Fibroblast of lung (primary cell): ENCODE data around the gene GDF2. TPM values are rescaled to one million over a fixed set of nuclear protein-coding genes. Genes with fewer than 3 reads are reported as not detected.

Source experiments
- DNase-seq, 2 donors: peaks; one replicate each; pipeline versions ENCODE4 v3.0.0 to v3.0.0-alpha.2; 2010; ENCODE audit warnings: low read depth in 2 of 2
- H2AFZ ChIP-seq: 2 replicates; pipeline ENCODE4 v1.5.1; 2012; ENCODE audit warnings: low read length, control low read depth, inconsistent platforms
- H3K27ac ChIP-seq: 2 replicates; pipeline ENCODE4 v1.5.1; 2011; ENCODE audit warnings: low read length, control low read depth; ENCODE audit not compliant: insufficient read depth
- H3K27me3 ChIP-seq: 2 replicates; pipeline ENCODE4 v1.5.1; 2011; ENCODE audit warnings: mild to moderate bottlenecking, low read length; ENCODE audit not compliant: control insufficient read depth, insufficient read depth
- H3K36me3 ChIP-seq: 2 replicates; pipeline ENCODE4 v1.5.1; 2011; ENCODE audit warnings: low read length; ENCODE audit not compliant: control insufficient read depth, insufficient read depth
- H3K4me1 ChIP-seq: 2 replicates; pipeline ENCODE4 v1.5.1; 2011; ENCODE audit warnings: low read length; ENCODE audit not compliant: control insufficient read depth, insufficient read depth; ENCODE audit errors: extremely low read depth
- H3K4me2 ChIP-seq: 2 replicates; pipeline ENCODE4 v1.5.1; 2011; ENCODE audit warnings: low read length, control low read depth; ENCODE audit not compliant: insufficient read depth; ENCODE audit errors: extremely low read depth
- H3K4me3 ChIP-seq, 4 experiments: fragments of 200-600 bp in 1 of 4; sonication (generic) in 1 of 4; replicated peaks in 1 of 4; 2 replicates each; pipeline ENCODE4 v1.5.1; 2011 to 2016; ENCODE audit warnings: low read length in 4 of 4, low read depth in 3 of 4, mild to moderate bottlenecking in 3 of 4, control low read depth in 2 of 4, inconsistent platforms in 1 of 4, mixed read lengths in 1 of 4; ENCODE audit not compliant: insufficient read depth in 1 of 4; ENCODE audit errors: control extremely low read depth in 1 of 4
- H3K79me2 ChIP-seq: 2 replicates; pipeline ENCODE4 v1.5.1; 2012; ENCODE audit warnings: mild to moderate bottlenecking, low read length, inconsistent platforms; ENCODE audit not compliant: control insufficient read depth, insufficient read depth
- H3K9ac ChIP-seq: 2 replicates; pipeline ENCODE4 v1.5.1; 2011; ENCODE audit warnings: mild to moderate bottlenecking, low read length, control low read depth; ENCODE audit not compliant: insufficient read depth
- H3K9me3 ChIP-seq: 2 replicates; pipeline ENCODE4 v1.5.1; 2012; ENCODE audit warnings: low read depth, low read length; ENCODE audit not compliant: control insufficient read depth, insufficient read depth
- H4K20me1 ChIP-seq: 2 replicates; pipeline ENCODE4 v1.5.1; 2011; ENCODE audit warnings: low read length; ENCODE audit not compliant: control insufficient read depth, insufficient read depth; ENCODE audit errors: extremely low read depth
- CTCF ChIP-seq, 2 donors: IDR thresholded peaks in 1 of 2; conservative IDR thresholded peaks in 1 of 2; 1 replicate in 1 of 2; 2 replicates in 1 of 2; pipeline ENCODE4 v1.5.1; 2011 to 2012; ENCODE audit warnings: low read length in 2 of 2, control low read depth in 1 of 2, inconsistent platforms in 1 of 2, low read depth in 1 of 2, mild to moderate bottlenecking in 1 of 2
- EZH2 ChIP-seq: IDR thresholded peaks from 2 replicates; pipeline ENCODE4 v1.5.1; 2012; ENCODE audit warnings: low read length, control low read depth, mild to moderate bottlenecking; ENCODE audit errors: missing control alignments
- polyA plus RNA-seq, 2 donors: library from polyadenylated mRNA; depleted of rRNA in 1 of 2; stranded (reverse) in 1 of 2; unstranded in 1 of 2; fragments of >200 nt; gene quantifications; 2 replicates each; pipeline ENCODE4 v1.2.1, GENCODE V29; 2011 to 2012; ENCODE audit warnings: missing spikeins in 1 of 2
- total RNA-seq: library from RNA; depleted of rRNA; stranded (reverse); fragments of >200 nt; gene quantifications from 2 replicates; pipeline ENCODE4 v1.2.1, GENCODE V29; 2014

GDF2 gene
- total and polyA plus RNA-seq, 2 donors (not counting 1 experiment from before 2014, with no cell fraction given), result not detected

DNA sequence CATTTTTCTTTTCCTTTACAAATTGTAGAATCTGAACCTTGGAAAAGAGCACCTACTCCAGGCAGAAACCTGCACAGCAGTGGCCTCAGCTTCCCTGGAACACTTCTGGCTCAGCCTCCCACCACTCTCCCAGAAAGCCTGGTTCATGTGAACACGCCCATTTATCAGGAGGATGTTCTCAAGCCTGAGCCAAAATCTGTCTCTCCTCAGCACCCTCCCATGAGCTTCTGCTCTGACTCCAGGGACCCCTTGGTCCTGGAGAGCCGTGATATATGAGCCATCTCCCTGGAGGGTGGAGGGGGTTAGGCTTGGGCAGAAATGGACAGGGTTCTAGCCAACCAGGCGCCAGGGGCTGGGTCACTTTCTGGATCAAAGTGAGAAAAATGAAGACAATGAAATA lies 10.1 kb downstream of the GDF2 start:
- no peak overlapping the region for H3K27ac ChIP-seq
- H3K4me2 ChIP-seq, result no peak overlapping the region
- H3K36me3 ChIP-seq, result no peaks in the 10 kb centered on the region
- H3K9me3 ChIP-seq, result no peaks in the 10 kb centered on the region
- no peak for DNase-seq
- no peaks in the 10 kb centered on the region for H3K79me2 ChIP-seq
- peaks cover 3% of the 10 kb centered on the region for H3K27me3 ChIP-seq
- H3K9ac ChIP-seq, result no peak overlapping the region
- no peak overlapping the region for H2AFZ ChIP-seq
- H3K4me3 ChIP-seq, result no peak overlapping the region
- TF ChIP-seq CTCF (conservative IDR thresholded peaks at IDR 0.05 in 1 of 2, IDR thresholded peaks at IDR 0.05 in 1 of 2; ENCODE audit: low read depth in 1 of 2, low read length in 2 of 2), result no peak
- TF ChIP-seq EZH2, result no peak
- H3K4me1 ChIP-seq, result no peaks in the 10 kb centered on the region
- no peaks in the 10 kb centered on the region for H4K20me1 ChIP-seq

GRCh38 chr10:47332946-47333345 lies 10.7 kb downstream of the GDF2 start:
- Histone ChIP-seq H3K9ac (no peak overlapping the region), H4K20me1 (no peaks in the 10 kb centered on the region), H3K4me1 (no peaks in the 10 kb centered on the region), H3K4me3 (no peak overlapping the region), H2AFZ (no peak overlapping the region), H3K9me3 (no peaks in the 10 kb centered on the region), H3K36me3 (no peaks in the 10 kb centered on the region), H3K4me2 (no peak overlapping the region), H3K27me3 (peaks cover 3% of the 10 kb centered on the region), H3K27ac (no peak overlapping the region), H3K79me2 (no peaks in the 10 kb centered on the region)
- no peak for TF ChIP-seq EZH2
- TF ChIP-seq CTCF (conservative IDR thresholded peaks at IDR 0.05 in 1 of 2, IDR thresholded peaks at IDR 0.05 in 1 of 2; ENCODE audit: low read depth in 1 of 2, low read length in 2 of 2), result no peak
- no peak for DNase-seq

DNA sequence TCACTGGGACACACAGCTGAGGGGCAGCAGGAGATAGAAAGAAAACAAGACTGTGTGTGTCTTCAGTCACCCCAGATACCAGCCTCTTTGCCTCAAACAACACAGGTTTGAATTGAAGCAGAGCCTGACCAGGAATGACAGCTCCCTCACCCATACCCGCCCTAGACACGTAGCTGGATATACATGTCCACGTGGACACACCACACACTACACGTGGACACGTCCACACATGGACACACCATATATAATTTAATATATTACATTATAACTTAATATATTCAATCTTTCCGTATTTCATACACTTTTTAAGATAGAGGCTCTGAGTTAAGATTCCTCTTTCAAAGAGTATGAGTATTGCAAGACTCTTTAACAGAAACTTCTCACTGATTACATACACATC lies 11.3 kb downstream of the GDF2 start:
- TF ChIP-seq EZH2 (no peak), CTCF (conservative IDR thresholded peaks at IDR 0.05 in 1 of 2, IDR thresholded peaks at IDR 0.05 in 1 of 2; ENCODE audit: low read depth in 1 of 2, low read length in 2 of 2) (no peak)
- H3K4me1 ChIP-seq, result no peaks in the 10 kb centered on the region
- H3K27me3 ChIP-seq, result peaks cover 3% of the 10 kb centered on the region
- no peak overlapping the region for H2AFZ ChIP-seq
- H3K9ac ChIP-seq, result no peak overlapping the region
- no peaks in the 10 kb centered on the region for H3K36me3 ChIP-seq
- H3K4me2 ChIP-seq, result no peak overlapping the region
- H3K4me3 ChIP-seq, result no peak overlapping the region
- no peak for DNase-seq
- no peaks in the 10 kb centered on the region for H4K20me1 ChIP-seq
- H3K27ac ChIP-seq, result no peak overlapping the region
- no peaks in the 10 kb centered on the region for H3K9me3 ChIP-seq
- no peaks in the 10 kb centered on the region for H3K79me2 ChIP-seq
